Activated CD8-positive, alpha-beta memory T cell treated with anti-CD3 and anti-CD28 coated beads, Interleukin-2, amount 50 U/mL, for 4 hours (primary cell): ENCODE data around the gene LY6G6F.

Experiments
- DNase-seq: peaks from one replicate; pipeline ENCODE4 v3.0.0-alpha.2; 2020

The LY6G6F gene

DNA sequence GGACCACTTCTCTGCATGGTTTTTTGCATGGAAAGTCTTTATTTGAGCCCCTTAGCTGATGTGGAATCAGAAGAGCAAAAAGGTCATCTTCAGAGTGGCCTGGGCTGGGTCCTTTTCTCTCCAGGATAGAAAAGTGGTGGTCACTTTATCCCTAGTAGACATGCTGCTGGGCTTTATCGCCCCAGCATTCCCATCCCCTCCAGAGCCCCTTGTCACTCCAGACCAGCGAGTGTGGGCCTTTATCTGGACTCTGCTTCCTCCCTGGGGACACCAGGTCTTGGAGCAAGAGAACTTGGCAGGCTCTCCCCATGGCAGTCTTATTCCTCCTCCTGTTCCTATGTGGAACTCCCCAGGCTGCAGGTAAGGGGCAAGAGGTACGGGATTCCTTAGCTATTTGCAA is at the start of gene LY6G6F:
Gene LY6G6F, plus strand, starts transcription at position 268 of the 400 bp plus-strand sequence. Its CDS starts 41 bp downstream, at position 309.
- DNase-seq: no peak

- DNase-seq: no peak
Measured at GRCh38 chr6:31657406-31658157, 49.1 kb upstream of the LY6G6F start.

DNA sequence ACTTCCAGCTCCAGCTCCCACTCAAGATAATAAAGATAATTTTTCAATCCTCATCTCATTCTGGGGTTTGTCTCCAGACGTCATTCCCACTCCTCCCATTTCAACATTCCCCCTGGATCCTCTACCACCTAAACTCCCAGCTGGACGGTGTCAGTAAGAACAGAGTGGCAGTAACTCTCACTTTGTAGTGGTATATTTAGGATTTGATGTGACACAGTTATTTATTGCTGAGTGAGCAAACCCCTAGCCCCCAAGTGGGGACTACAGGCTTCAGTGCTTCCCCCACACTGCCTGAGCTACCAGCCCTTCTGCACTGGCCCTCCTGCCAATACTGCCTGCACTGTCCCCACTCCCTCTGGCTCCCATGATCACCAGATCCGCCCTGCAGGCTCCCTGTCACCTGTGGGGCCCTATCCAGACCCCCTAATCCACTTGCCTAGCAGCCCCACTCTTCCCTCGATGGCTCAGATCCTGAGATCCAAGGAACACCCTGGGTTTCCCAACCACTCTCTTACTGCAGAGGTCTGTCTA is 48.4 kb upstream of the LY6G6F start:
- no peak for DNase-seq

- no peak for DNase-seq
Measured at GRCh38 chr6:31658983-31659648, 47.5 kb upstream of the LY6G6F start.

GRCh38 chr6:31659649-31660380 is 46.9 kb upstream of the LY6G6F start:
- no peak for DNase-seq

- DNase-seq: peak; percentile 79
Measured at GRCh38 chr6:31660381-31661261, 46.0 kb upstream of the LY6G6F start, which contains the start of gene C6orf47. TSS of gene C6orf47 (minus strand) at chr6:31660778. CDS start at chr6:31659947, 831 bp downstream.

- no peak for DNase-seq
Measured at GRCh38 chr6:31661262-31662123, 45.2 kb upstream of the LY6G6F start.

DNA sequence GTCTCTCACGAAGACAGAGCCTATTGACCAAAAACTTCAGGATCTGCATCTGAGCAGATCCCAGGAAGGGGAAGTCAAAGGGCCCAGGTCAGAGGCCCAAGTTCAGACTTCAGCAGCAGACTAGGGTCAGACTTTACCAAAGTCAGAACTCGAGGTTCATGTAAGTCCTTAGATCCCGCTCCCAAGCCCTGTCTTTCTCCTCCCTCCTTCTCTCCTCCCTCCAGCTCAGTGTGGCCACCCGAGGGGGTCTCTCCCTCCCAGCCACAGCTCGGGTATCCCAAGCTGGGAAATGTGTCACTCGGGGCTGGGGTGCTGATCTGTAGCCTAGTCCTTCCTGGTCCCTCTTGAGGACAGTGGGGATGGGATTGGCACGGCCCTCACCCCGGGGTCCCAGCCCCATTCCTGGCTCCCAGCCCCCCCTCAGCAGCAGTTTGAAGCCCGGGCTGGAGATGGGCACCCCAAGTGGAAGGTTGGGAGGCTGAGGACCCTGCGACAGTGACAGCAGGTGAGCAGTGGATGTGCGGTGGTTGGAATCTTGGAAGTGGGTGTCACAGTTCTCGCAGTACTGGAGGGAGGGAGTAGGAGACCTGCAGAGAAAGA is 44.4 kb upstream of the LY6G6F start:
- DNase-seq: no peak

DNA sequence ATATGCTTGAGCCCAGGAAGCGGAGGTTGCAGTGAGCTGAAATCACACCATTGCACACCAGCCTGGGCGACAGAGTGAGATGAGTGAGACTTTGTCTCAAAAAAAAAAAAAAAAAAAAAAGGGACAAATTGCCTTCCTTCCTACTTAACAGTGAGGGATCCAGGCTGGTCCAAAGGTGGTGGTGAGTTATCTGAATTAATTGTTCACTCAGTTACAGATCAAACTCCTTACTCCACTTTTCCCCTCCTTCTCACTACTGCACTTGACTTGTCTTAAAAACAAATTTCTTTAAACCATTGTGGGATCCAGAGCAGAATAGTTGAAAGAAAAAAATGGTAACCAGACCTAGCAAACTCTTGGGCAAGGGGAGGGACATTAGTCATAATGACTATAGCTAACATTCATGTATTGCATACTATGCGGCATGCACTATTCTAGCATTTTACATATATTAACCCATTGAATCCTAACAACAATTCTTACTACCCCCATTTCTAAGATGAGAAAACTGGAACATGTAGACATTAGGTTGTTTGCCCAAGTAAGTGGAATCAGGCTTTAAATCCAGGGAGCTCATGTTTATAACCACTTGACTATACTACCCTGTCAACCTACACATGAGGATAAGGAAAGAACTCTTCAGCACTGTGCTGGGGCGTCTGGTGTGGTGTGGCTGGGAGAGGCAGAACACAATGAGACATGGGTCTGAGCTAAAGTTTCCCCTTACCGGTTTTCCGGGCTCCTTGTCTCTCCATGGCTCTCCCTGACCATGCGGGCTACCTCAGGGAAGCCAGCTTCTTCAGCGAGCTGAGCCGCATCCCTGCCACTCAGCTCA is 43.3 kb upstream of the LY6G6F start:
- no peak for DNase-seq

DNA sequence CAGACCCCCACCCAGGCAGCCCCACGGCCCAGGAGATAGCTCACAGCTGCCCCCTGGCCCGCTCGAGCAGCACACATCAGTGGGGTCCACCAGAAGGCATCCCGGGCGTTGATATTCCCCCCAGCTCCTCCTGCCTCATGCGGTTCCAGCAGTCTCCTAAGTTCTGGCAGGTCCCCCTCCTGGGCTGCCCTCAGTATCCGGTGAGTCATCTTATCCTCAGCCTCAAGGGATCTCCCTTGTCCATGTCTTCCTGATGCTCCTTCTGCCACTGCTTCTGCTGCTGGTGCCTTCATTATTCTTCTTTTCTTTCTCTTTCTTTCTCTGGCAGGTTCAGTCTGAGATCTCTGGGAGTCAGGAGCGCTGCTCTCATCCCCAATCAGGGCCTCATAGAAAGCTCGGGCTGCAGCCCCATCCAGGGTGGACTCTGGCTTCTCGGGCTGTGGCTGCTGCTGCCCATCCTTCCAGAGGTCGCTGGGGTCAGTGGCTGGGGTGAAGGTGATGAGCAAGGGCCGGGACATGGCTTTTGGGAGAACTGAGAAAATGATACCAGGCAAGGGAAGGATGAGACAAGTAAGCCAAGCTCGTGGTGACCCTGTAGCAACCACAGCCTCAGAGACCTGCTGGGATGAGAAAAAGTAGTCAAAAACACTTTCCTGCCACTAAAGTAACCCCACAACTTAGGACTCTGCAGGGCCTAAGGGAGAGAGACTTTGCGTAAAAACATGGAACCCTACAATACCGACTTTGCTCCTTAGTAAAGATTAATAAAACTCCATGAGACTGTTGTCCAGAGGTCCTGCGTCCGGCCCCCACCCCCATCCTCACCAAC is 42.5 kb upstream of the LY6G6F start:
- DNase-seq: no peak

GRCh38 chr6:31664790-31665500 is 41.7 kb upstream of the LY6G6F start, which contains the start of gene GPANK1:
TSS of gene GPANK1 (minus strand) at chr6:31664997. CDS start at chr6:31664478, 519 bp downstream.
- DNase-seq: peak; percentile 82

DNA sequence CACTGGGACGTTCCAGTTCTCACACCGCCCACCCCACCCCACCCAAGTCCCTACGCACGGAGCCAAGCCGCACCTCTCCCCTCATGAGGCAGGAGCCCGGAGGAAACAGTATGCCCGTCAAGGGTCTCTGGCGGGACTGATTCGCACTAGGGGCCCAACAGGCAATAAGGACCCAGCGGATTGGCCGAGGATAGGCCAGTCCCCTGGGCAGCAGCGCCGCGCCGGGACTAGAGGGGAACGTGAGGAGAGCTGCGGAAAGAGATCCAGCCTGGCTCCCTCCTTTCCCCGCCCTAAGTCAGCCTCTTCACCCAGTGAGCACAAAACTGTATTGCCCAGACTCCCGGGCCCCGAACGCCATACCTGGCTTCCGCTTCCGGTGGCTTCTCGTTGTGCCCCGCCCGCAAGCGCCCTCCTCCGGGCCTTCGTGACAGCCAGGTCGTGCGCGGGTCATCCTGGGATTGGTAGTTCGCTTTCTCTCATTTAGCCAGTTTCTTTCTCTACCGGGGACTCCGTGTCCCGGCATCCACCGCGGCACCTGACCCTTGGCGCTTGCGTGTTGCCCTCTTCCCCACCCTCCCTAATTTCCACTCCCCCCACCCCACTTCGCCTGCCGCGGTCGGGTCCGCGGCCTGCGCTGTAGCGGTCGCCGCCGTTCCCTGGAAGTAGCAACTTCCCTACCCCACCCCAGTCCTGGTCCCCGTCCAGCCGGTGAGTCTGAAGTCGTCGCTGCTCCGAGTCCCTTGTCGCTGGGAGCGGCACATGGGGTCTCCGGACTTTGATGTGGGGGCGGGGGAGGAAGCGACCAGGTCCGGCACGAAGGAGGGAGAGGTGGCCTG is 40.9 kb upstream of the LY6G6F start, which contains the start of gene CSNK2B:
Gene CSNK2B, plus strand, starts transcription at position 580 of the 836 bp plus-strand sequence. CDS start 752 bp downstream, outside the sequence.
- DNase-seq: peak; percentile 97

GRCh38 chr6:31666337-31666965 is 40.2 kb upstream of the LY6G6F start:
- DNase-seq: no peak

DNA sequence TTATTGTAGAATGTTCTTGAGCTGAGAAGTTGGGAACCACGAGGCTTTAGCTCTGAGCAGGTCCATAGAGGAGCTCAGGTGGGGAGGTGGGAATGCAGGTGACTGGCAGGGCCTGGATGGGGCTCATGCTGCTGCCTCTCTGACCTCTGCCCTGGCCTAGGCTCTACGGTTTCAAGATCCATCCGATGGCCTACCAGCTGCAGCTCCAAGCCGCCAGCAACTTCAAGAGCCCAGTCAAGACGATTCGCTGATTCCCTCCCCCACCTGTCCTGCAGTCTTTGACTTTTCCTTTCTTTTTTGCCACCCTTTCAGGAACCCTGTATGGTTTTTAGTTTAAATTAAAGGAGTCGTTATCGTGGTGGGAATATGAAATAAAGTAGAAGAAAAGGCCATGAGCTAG is 37.0 kb upstream of the LY6G6F start, which contains the start of gene LY6G5B:
Gene LY6G5B, plus strand, starts transcription at position 301 of the 400 bp plus-strand sequence. CDS start 975 bp downstream, outside the sequence.
- no peak for DNase-seq

- no peak for DNase-seq
Measured at GRCh38 chr6:31676322-31676903, 30.3 kb upstream of the LY6G6F start.

DNA sequence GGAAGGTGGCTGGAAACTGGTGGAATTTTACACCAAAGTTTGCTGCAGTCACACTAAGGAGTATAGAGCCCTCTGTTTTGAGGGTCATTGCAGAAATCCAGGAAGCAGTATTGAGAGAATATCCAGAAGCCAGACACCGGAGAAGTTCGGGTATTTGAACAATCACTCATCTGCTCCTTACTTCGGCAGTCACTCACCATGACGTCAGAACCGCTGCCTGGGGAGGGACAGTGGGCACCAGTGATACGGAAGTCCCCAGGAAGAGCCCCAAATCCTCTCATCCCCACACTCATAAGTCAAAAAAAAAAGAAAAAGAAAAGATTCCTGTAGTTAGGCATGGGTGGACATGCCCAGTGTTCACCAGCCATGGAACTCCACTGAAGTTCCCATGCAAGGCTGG is 29.8 kb upstream of the LY6G6F start:
- no peak for DNase-seq
